Spinal cord (tissue), 10 donors: ENCODE data around the gene EXOC6. TPM values are rescaled to one million over a fixed set of nuclear protein-coding genes. Genes with fewer than 3 reads are reported as not detected.
A peak's percentile ranks its signal among the peaks of the same experiment; 100 is the strongest.
"Not testable (repeated sequence)": the region's sequence is repeated elsewhere in the genome, so short reads cannot be mapped to it uniquely, and the experiment has no call there.

Source experiments
- DNase-seq, 6 donors: peaks; one replicate each; pipeline versions ENCODE4 v3.0.0 to v3.0.0-alpha.2; 2013 to 2015; ENCODE audit warnings: low spot score in 6 of 6, low read depth in 4 of 6
- H3K27ac ChIP-seq: one replicate; pipeline ENCODE4 v1.5.1; 2013; ENCODE audit warnings: low read depth, low read length, control low read depth
- H3K27me3 ChIP-seq: one replicate; pipeline ENCODE4 v1.6.1; 2013; ENCODE audit warnings: low read length; ENCODE audit not compliant: control insufficient read depth, insufficient read depth
- H3K36me3 ChIP-seq: one replicate; pipeline ENCODE4 v1.6.1; 2013; ENCODE audit warnings: low read length; ENCODE audit not compliant: control insufficient read depth, insufficient read depth
- H3K4me1 ChIP-seq: one replicate; pipeline ENCODE4 v1.6.1; 2013; ENCODE audit warnings: low read length; ENCODE audit not compliant: control insufficient read depth, insufficient read depth
- H3K4me3 ChIP-seq: one replicate; pipeline ENCODE4 v1.5.1; 2013; ENCODE audit warnings: low read depth, low read length, control low read depth
- H3K9me3 ChIP-seq: one replicate; pipeline ENCODE4 v1.6.1; 2013; ENCODE audit warnings: low read length; ENCODE audit not compliant: control insufficient read depth, insufficient read depth
- WGBS: methylation state at CpG from one replicate; pipeline ENCODE4 v1.1.5; 2013; ENCODE audit warnings: missing lambda C conversion rate; ENCODE audit not compliant: insufficient coverage; 5-methylcytosine and 5-hydroxymethylcytosine counted together
- polyA plus RNA-seq, 2 donors: library from polyadenylated mRNA; unstranded; fragments of 120-200 nt; gene quantifications; one replicate each; pipeline ENCODE4 v1.2.1, GENCODE V29; 2013; ENCODE audit not compliant: insufficient read length in 2 of 2
- total RNA-seq, 2 donors: library from RNA; depleted of rRNA in 1 of 2; stranded (reverse); fragments of 120-200 nt in 1 of 2; fragments of >200 nt in 1 of 2; gene quantifications; one replicate each; pipeline versions ENCODE4 v1.2.3 to v1.2.4, GENCODE V29; 2013 to 2014
- donor health status: healthy.

Gene EXOC6
- total and polyA plus RNA-seq, 4 donors, result 16.5 to 46.6 (median 21.2) TPM

DNA sequence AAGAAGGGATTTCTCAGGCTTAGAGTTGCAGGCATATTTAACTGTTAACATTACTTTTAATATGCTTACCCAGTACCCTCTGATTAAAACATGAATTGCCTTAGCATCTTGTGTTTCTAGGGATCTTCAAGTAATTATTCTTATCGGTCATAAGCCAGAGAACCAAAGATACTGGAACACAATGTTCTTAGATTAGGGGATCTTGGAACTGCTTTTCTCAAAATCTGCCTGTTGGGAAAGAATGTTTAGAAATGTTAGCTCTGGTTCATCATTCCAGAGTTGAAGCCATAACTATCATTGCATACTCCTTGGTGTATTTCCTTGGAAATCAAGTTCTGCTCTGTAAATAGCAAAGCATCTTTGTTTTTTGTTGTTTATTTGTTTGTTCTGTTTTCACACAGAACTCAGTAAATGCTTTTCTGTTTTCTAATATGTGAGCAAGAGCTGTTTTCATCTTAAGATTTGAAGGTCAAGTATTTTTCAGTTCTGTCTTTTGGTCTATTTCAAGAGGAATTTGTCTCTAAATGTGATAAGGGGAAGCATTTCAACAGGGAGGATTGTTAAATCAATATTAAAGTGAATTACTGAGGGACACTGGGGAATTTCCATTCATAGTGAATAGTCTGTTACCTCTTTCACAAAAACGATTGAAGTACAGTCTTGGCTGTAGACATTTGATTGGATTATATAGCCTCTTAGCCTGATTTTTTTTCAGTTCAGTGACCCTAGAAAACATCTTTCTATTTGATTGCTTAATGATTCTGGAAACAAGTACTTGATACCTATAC, 109.1 kb downstream of the EXOC6 start:
- H3K27ac ChIP-seq, result no peak overlapping the region

DNA sequence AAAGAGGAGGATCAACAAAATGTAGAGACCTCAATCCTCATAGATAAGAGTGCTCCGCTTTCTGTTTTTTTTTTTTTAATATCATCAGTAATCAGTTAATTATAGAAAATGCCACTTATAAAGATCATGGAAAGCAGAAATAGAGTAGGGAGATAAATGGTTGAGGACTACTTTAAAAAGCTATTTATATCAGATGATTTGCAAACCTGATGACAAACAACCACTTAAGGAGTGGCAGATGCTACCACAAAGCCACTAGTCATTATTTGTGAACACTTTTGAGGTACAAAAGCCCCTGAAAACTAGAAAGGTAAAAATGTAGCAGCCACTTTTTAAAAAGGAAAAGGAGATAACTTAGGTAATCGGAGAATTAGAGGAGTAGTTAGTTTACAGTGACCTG, 113.3 kb downstream of the EXOC6 start:
- Histone ChIP-seq H3K36me3 (no peaks in the 10 kb centered on the region), H3K9me3 (no peaks in the 10 kb centered on the region), H3K27ac (no peak overlapping the region), H3K27me3 (no peaks in the 10 kb centered on the region), H3K4me1 (no peaks in the 10 kb centered on the region), H3K4me3 (no peak overlapping the region)
- no peak for DNase-seq
- WGBS, result no CpG with 5 or more reads among the region's 2 CpGs

More for the DNA sequence above, 109.1 kb downstream of the EXOC6 start:
- no peak for DNase-seq
- H3K4me1 ChIP-seq, result no peaks in the 10 kb centered on the region
- peaks cover 5% of the 10 kb centered on the region for H3K36me3 ChIP-seq
- no peaks in the 10 kb centered on the region for H3K9me3 ChIP-seq
- no CpG with 5 or more reads among the region's 2 CpGs for WGBS
- no peaks in the 10 kb centered on the region for H3K27me3 ChIP-seq
- no peak overlapping the region for H3K4me3 ChIP-seq

- no CpG with 5 or more reads among the region's 2 CpGs for WGBS
- Histone ChIP-seq H3K36me3 (no peaks in the 10 kb centered on the region), H3K9me3 (no peaks in the 10 kb centered on the region), H3K4me3 (no peak overlapping the region), H3K4me1 (no peaks in the 10 kb centered on the region), H3K27me3 (no peaks in the 10 kb centered on the region), H3K27ac (no peak overlapping the region)
- peak in 5 of 6 donors; percentile 6 to 80 (median 46) for DNase-seq
These were observed 117.0 kb downstream of the EXOC6 start for GRCh38 chr10:92965314-92965713.

DNA sequence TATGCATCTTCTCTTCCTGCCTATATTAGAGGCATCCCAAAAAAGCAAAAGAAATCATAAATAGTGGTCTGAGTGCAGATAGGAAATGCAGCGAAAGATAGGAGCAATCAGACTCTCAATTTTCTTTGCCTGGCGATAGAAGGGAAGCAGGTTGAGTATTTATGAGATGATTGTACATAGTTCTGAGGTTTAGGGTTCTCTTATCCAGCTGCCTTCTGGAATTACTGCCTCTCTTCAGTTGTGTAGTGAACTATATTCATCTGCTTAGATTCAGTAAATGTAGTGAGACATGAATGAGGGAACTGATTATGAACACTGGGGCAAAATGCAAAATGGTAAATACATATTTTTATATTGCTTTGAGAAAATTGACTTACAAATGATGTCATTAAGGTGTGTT, 119.3 kb downstream of the EXOC6 start:
- Histone ChIP-seq H3K4me3 (no peak overlapping the region), H3K27me3 (no peaks in the 10 kb centered on the region), H3K36me3 (peaks cover 2% of the 10 kb centered on the region), H3K9me3 (no peaks in the 10 kb centered on the region), H3K4me1 (no peaks in the 10 kb centered on the region), H3K27ac (no peak overlapping the region)
- DNase-seq, result no peak
- WGBS, result 100% methylated on average over 2 of the region's 2 CpGs

DNA sequence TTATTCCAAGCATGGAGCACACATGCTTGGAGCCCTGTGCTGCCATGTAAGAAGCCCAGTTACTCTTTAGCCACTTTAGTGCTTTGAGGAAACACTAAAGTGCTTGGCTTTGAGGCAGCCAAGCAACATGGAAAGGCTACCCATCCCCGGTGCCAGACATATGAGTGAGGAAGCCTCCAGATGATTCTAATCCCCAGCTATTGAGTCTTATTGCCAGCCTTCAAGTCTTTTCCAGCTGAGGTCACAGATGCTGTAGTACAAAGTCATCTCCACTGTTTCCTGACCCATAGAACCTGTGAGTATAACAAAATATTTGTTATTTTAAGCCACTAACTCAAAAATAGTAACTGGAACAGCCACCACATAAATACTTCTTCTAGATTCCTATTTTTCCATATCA, 120.8 kb downstream of the EXOC6 start:
- Histone ChIP-seq H3K4me3 (no peak overlapping the region), H3K4me1 (no peaks in the 10 kb centered on the region), H3K27me3 (no peaks in the 10 kb centered on the region), H3K36me3 (peaks cover 2% of the 10 kb centered on the region), H3K9me3 (no peaks in the 10 kb centered on the region), H3K27ac (no peak overlapping the region)
- 100% methylated on average over 1 of the region's 1 CpG for WGBS
- DNase-seq, result no peak

- no peak overlapping the region for H3K27ac ChIP-seq
- H3K4me1 ChIP-seq, result no peaks in the 10 kb centered on the region
- H3K27me3 ChIP-seq, result no peaks in the 10 kb centered on the region
- no peaks in the 10 kb centered on the region for H3K9me3 ChIP-seq
- H3K4me3 ChIP-seq, result no peak overlapping the region
- 83% methylated on average over 1 of the region's 3 CpGs for WGBS
- no peak for DNase-seq
- peaks cover 5% of the 10 kb centered on the region for H3K36me3 ChIP-seq
These were observed 122.2 kb downstream of the EXOC6 start for GRCh38 chr10:92970301-92971070.

DNA sequence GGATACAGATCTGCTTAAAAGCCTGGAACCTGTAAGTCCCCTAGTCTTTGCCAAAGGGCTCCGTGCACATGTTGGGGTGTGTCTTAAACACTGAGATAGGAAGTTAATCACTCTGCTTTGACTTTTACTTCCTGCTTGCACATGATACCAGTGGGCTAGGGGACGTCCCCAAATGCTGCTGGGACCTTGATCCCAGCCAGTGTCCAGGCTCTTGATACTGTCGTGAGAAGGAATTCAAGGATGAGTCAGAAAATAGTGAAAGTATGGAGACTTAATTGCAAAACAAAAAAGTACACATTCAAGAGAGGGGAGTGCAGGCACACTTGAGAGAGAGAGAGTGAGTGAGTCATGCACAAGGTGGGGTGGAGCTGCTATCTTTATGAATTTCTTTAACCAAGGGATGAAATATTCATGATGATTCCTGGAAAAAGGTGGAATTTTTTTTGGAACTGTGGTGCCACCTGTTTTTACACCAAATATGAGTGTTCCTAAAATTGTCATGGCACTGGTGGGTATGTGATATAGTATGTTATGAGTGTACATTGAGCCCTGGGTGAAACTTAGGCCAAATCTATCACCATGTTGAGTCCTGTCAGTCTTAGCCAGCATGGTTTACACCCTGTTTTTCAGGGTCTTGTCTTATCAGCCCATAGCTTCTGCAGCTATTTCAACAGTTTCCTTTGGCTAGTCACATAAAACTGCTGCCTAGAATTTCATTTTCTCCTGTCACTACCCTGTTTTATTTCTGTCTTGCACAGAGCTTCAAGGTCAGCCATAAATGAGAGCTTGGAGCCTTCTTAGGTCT, 123.9 kb downstream of the EXOC6 start:
- Histone ChIP-seq H3K4me1 (no peaks in the 10 kb centered on the region), H3K36me3 (peaks cover 5% of the 10 kb centered on the region), H3K4me3 (no peak overlapping the region), H3K27ac (no peak overlapping the region), H3K27me3 (no peaks in the 10 kb centered on the region), H3K9me3 (no peaks in the 10 kb centered on the region)
- no peak for DNase-seq
- 93% methylated on average over 2 of the region's 3 CpGs for WGBS

GRCh38 chr10:92972886-92973285, 124.6 kb downstream of the EXOC6 start:
- peak in 1 of 6 donors; percentile 18 for DNase-seq
- H3K27me3 ChIP-seq, result no peaks in the 10 kb centered on the region
- no peaks in the 10 kb centered on the region for H3K9me3 ChIP-seq
- WGBS, result 62% methylated on average over 2 of the region's 2 CpGs
- peak overlapping the region; percentile 29 for H3K27ac ChIP-seq
- H3K4me1 ChIP-seq, result no peaks in the 10 kb centered on the region
- H3K36me3 ChIP-seq, result peaks cover 5% of the 10 kb centered on the region
- no peak overlapping the region for H3K4me3 ChIP-seq

- not testable (repeated sequence) for DNase-seq, H3K36me3 ChIP-seq, H3K4me1 ChIP-seq, H3K9me3 ChIP-seq, H3K4me3 ChIP-seq, H3K27ac ChIP-seq, H3K27me3 ChIP-seq
- no CpG with 5 or more reads among the region's 5 CpGs for WGBS
These were observed 128.0 kb downstream of the EXOC6 start for GRCh38 chr10:92976278-92976677.
